Vagina (tissue), 2 donors: ENCODE data around the gene KIAA0825. TPM values are rescaled to one million over a fixed set of nuclear protein-coding genes. Genes with fewer than 3 reads are reported as not detected.

Source experiments
- DNase-seq, 2 donors: peaks; one replicate each; pipeline ENCODE4 v3.0.0-alpha.2; 2017; ENCODE audit errors: extremely low spot score in 2 of 2
- H3K27ac ChIP-seq: fragments of 200-600 bp; sonication (generic); one replicate; pipeline ENCODE4 v1.5.1; 2019
- H3K27me3 ChIP-seq: fragments of 200-600 bp; sonication (generic); one replicate; pipeline ENCODE4 v1.5.1; 2019
- H3K36me3 ChIP-seq, 2 donors: fragments of 200-600 bp; sonication (generic); one replicate each; pipeline ENCODE4 v1.5.1; 2017 to 2019
- H3K4me1 ChIP-seq: fragments of 200-600 bp; sonication (generic); one replicate; pipeline ENCODE4 v1.5.1; 2019
- H3K4me3 ChIP-seq, 2 donors: fragments of 200-600 bp; sonication (generic); 1 replicate in 1 of 2; 2 replicates in 1 of 2; pipeline ENCODE4 v1.5.1; 2016 to 2019
- H3K9me3 ChIP-seq: fragments of 200-600 bp; sonication (generic); one replicate; pipeline ENCODE4 v1.5.1; 2019
- POLR2A ChIP-seq, 2 donors: fragments of 450-650 bp; IDR thresholded peaks; one replicate each; pipeline ENCODE4 v1.6.1; 2017; ENCODE audit warnings: antibody characterized with exemption in 2 of 2, mild to moderate bottlenecking in 2 of 2, moderate library complexity in 2 of 2
- POLR2AphosphoS5 ChIP-seq, 2 donors: sonication (generic); formaldehyde crosslinking; IDR thresholded peaks; one replicate each; pipeline ENCODE4 v1.9.0; 2017; ENCODE audit warnings: antibody characterized with exemption in 2 of 2, mild to moderate bottlenecking in 2 of 2, low read depth in 1 of 2; ENCODE audit not compliant: insufficient read depth in 1 of 2
- intact Hi-C: fragments of 100-400 bp; cut with DNase I; formaldehyde crosslinking; loops from one replicate; pipeline ENCODE4 v1.15.1; 2023
- total RNA-seq: library from RNA; depleted of rRNA; stranded (reverse); fragments of >200 nt; gene quantifications from one replicate; pipeline ENCODE4 v1.2.3, GENCODE V29; 2016
- TF ChIP-seq, protein P1 (sequence below), 3 experiments: fragments of 450-650 bp in 2 of 3; fragments of 200-600 bp in 1 of 3; sonication (generic) in 1 of 3; IDR thresholded peaks; one replicate each; pipeline ENCODE4 v1.5.1; 2017 to 2019; ENCODE audit warnings: antibody characterized with exemption in 3 of 3, mild to moderate bottlenecking in 2 of 3, moderate library complexity in 2 of 3

KIAA0825 gene
- total RNA-seq, 1 donor from 2014 or later: 2.5 TPM

DNA sequence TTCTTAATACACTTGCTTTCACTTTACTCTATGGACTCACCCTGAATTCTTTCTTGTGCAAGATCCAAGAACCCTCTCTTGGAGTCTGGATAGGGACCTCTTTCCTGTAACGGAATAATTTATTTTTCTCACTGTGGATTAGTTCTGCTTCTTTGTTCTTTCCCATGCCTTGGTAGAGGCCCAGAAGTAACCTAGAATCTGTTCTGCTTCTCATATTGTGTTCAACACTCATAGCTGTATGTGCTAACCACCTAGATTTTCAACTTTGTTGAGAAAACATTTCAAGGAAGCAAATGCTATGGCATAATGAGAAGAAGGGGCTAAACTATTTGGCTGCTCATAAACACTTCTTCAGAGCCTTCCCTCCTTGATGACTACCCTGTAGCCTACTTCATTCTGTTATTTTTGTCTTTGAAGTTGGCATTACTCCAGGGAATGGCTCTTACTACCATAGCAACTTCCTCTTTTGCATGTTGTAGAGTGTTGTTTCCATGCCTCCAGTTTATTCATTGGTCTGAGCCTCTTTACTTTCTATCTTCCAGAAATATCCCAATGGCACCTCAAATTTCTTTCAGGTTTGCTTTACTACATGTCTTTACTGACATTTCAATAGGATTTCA is 74.3 kb downstream of the KIAA0825 start:
- intact Hi-C loops: no loop called here

DNA sequence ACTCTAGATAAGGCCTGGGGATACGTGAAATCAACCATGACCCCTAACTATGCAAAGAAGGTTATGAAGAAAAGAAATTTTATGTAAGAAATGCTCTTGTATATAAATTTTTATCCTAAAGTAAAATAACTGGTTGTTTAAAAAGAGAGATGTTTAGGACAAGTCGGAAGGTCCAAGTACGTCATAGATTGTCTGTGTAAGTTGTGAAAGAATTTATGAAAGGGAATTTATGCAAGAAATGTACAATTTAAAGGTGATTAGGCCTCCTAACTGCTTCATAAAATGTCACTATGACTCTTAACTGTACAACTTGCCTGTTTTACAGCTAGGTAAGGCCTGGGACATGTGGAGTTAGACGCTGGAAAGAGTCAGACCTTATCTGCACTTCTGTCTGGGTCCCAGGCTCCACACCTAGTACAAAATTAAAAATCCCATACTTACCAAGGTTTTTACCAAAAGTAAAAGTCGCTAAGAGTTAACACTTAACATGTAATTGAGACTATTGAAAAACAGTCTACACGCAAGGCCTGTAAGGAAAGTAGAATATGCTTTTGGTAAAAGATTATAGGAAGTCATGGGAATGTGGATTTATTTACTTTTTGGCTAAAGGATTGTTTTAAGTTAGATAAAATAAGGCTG is 77.4 kb downstream of the KIAA0825 start:
- intact Hi-C loops: no loop called here
- Histone ChIP-seq H3K9me3 (no peaks in the 10 kb centered on the region), H3K4me1 (no peaks in the 10 kb centered on the region), H3K27me3 (no peaks in the 10 kb centered on the region), H3K36me3 (no peaks in the 10 kb centered on the region), H3K4me3 (no peak overlapping the region), H3K27ac (no peak overlapping the region)
- TF ChIP-seq POLR2A (IDR thresholded peaks at IDR 0.05) (no peak), POLR2AphosphoS5 (IDR thresholded peaks at IDR 0.05; ENCODE audit: insufficient read depth in 1 of 2, low read depth in 1 of 2) (no peak)
- TF ChIP-seq, protein P1, sequence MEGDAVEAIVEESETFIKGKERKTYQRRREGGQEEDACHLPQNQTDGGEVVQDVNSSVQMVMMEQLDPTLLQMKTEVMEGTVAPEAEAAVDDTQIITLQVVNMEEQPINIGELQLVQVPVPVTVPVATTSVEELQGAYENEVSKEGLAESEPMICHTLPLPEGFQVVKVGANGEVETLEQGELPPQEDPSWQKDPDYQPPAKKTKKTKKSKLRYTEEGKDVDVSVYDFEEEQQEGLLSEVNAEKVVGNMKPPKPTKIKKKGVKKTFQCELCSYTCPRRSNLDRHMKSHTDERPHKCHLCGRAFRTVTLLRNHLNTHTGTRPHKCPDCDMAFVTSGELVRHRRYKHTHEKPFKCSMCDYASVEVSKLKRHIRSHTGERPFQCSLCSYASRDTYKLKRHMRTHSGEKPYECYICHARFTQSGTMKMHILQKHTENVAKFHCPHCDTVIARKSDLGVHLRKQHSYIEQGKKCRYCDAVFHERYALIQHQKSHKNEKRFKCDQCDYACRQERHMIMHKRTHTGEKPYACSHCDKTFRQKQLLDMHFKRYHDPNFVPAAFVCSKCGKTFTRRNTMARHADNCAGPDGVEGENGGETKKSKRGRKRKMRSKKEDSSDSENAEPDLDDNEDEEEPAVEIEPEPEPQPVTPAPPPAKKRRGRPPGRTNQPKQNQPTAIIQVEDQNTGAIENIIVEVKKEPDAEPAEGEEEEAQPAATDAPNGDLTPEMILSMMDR (IDR thresholded peaks at IDR 0.05): no peak
- no peak for DNase-seq

More for the DNA sequence above, 74.3 kb downstream of the KIAA0825 start:
- no peak for DNase-seq
- Histone ChIP-seq H3K36me3 (no peaks in the 10 kb centered on the region), H3K27ac (no peak overlapping the region), H3K27me3 (no peaks in the 10 kb centered on the region), H3K4me1 (no peaks in the 10 kb centered on the region), H3K4me3 (no peak overlapping the region), H3K9me3 (no peaks in the 10 kb centered on the region)
- TF ChIP-seq POLR2A (IDR thresholded peaks at IDR 0.05): no peak
- TF ChIP-seq, protein P1 (IDR thresholded peaks at IDR 0.05): no peak
- TF ChIP-seq POLR2AphosphoS5 (IDR thresholded peaks at IDR 0.05; ENCODE audit: insufficient read depth in 1 of 2, low read depth in 1 of 2): no peak

DNA sequence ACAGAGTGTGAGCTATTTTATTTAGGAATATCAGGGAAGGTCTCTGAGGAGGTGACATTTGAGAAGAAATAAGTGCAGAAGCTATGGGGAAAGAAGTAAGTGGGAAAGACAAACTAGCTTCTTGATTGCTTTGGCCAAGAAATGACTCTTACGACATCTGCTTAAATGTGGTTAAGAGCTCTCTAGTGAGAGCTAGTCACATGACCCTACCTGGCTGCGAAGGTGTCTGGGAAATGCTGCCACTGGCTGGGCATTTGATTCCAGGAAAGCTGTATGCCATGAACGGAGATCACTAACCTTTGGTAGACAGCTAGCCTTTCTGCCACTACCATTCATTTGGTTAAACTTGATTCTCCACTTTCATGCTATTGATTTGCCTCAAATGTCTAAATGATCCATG is 80.1 kb downstream of the KIAA0825 start:
- H3K9me3 ChIP-seq: no peaks in the 10 kb centered on the region
- no peak for DNase-seq
- intact Hi-C loops: no loop called here
- no peaks in the 10 kb centered on the region for H3K36me3 ChIP-seq
- no peaks in the 10 kb centered on the region for H3K4me1 ChIP-seq
- TF ChIP-seq POLR2A (IDR thresholded peaks at IDR 0.05) (no peak), POLR2AphosphoS5 (IDR thresholded peaks at IDR 0.05; ENCODE audit: insufficient read depth in 1 of 2, low read depth in 1 of 2) (no peak)
- TF ChIP-seq, protein P1 (IDR thresholded peaks at IDR 0.05): no peak
- no peaks in the 10 kb centered on the region for H3K27me3 ChIP-seq
- no peak overlapping the region for H3K4me3 ChIP-seq
- H3K27ac ChIP-seq: no peak overlapping the region

DNA sequence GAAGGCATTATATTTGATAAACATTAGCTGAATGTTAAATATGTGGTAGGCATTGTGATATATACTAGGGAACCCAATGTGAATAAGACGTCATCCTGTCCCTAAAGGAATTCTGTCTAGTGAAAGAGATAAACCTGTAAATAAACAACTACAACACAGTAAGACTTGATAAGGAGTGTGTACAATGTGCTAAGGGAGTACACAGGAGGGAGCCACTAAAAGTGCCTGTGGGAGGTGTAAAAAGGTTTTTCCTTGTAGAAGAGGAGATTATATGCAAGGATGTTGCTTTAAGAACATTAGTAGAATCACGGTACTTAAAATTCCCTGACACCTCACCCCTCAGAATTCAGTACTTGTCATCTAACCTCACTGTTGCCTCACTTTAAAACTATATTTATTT is 91.7 kb downstream of the KIAA0825 start:
- no peaks in the 10 kb centered on the region for H3K9me3 ChIP-seq
- no peak overlapping the region for H3K27ac ChIP-seq
- no peaks in the 10 kb centered on the region for H3K27me3 ChIP-seq
- TF ChIP-seq POLR2A (IDR thresholded peaks at IDR 0.05) (no peak), POLR2AphosphoS5 (IDR thresholded peaks at IDR 0.05; ENCODE audit: insufficient read depth in 1 of 2, low read depth in 1 of 2) (no peak)
- TF ChIP-seq, protein P1 (IDR thresholded peaks at IDR 0.05): no peak
- no peak overlapping the region for H3K4me3 ChIP-seq
- intact Hi-C loops: no loop called here
- H3K4me1 ChIP-seq: no peaks in the 10 kb centered on the region
- H3K36me3 ChIP-seq: no peaks in the 10 kb centered on the region
- DNase-seq: no peak
